SK-N-SH (cell line): ENCODE data around the gene TBC1D5.

Experiments
- CHD2 ChIP-seq: fragments of 150-350 bp; IDR thresholded peaks from 2 replicates; pipeline ENCODE4 v1.6.1; 2018; ENCODE audit warnings: low read length; ENCODE audit not compliant: partially characterized antibody
- CTCF ChIP-seq: fragments of 200-600 bp; sonication (generic); IDR thresholded peaks from 2 replicates; pipeline ENCODE4 v1.6.1; 2017; ENCODE audit warnings: antibody characterized with exemption, mild to moderate bottlenecking, moderate library complexity
- EZH2phosphoT487 ChIP-seq: fragments of 200-600 bp; sonication (generic); IDR thresholded peaks from 2 replicates; pipeline ENCODE4 v1.6.1; 2017; ENCODE audit warnings: low read depth, mixed run types, mild to moderate bottlenecking, antibody characterized with exemption, moderate library complexity, borderline replicate concordance
- RXRA ChIP-seq: IDR thresholded peaks from 2 replicates; pipeline ENCODE4 v1.4.0; 2012; ENCODE audit warnings: low read depth, mild to moderate bottlenecking, borderline replicate concordance

- TF ChIP-seq CTCF (no peak), CHD2 (no peak), EZH2phosphoT487 (no peak), RXRA (no peak)
These were observed 428.7 kb downstream of the TBC1D5 start for GRCh38 chr3:17313746-17314145.
